GM23338 (cell line): ENCODE results near the gene TFB2M. TPM values are rescaled to one million over a fixed set of nuclear protein-coding genes. Genes with fewer than 3 reads are reported as not detected.

Experiments used
- ATAC-seq: fragments of 200-7000 bp; cut with Tn5 transposase; 3 replicates; pipeline ENCODE4 v1.9.1; 2020
- DNase-seq: peaks from one replicate; pipeline ENCODE4 v3.0.0-alpha.2; 2015; ENCODE audit warnings: low spot score
- H2AFZ ChIP-seq: fragments of 200-600 bp; sonication (generic); 2 replicates; pipeline ENCODE4 v1.8.0; 2016; ENCODE audit warnings: antibody characterized with exemption, mild to moderate bottlenecking, moderate library complexity
- H3F3A ChIP-seq: fragments of 200-600 bp; sonication (generic); replicated peaks from 2 replicates; pipeline ENCODE4 v1.8.0; 2017; ENCODE audit warnings: antibody characterized with exemption, mixed run types, low read depth
- H3K27ac ChIP-seq: fragments of 200-600 bp; sonication (generic); 2 replicates; pipeline ENCODE4 v1.6.1; 2016; ENCODE audit warnings: low read depth
- H3K27me3 ChIP-seq: fragments of 200-600 bp; sonication (generic); 2 replicates; pipeline ENCODE4 v1.8.0; 2016; ENCODE audit warnings: mild to moderate bottlenecking, mixed run types, moderate library complexity; ENCODE audit not compliant: insufficient read depth
- H3K36me3 ChIP-seq: fragments of 200-600 bp; sonication (generic); 2 replicates; pipeline ENCODE4 v1.8.0; 2016; ENCODE audit warnings: mild to moderate bottlenecking; ENCODE audit not compliant: insufficient read depth
- H3K4me1 ChIP-seq: fragments of 200-600 bp; sonication (generic); 2 replicates; pipeline ENCODE4 v1.8.0; 2016; ENCODE audit warnings: mild to moderate bottlenecking, moderate library complexity; ENCODE audit not compliant: insufficient read depth
- H3K4me2 ChIP-seq: fragments of 200-600 bp; sonication (generic); 2 replicates; pipeline ENCODE4 v1.7.1; 2017; ENCODE audit warnings: mixed run types
- H3K4me3 ChIP-seq: fragments of 200-600 bp; sonication (generic); 2 replicates; pipeline ENCODE4 v1.6.1; 2016; ENCODE audit warnings: mixed run types
- H3K79me2 ChIP-seq: fragments of 200-600 bp; sonication (generic); replicated peaks from 2 replicates; pipeline ENCODE4 v1.8.0; 2017; ENCODE audit warnings: mild to moderate bottlenecking; ENCODE audit not compliant: insufficient read depth
- H3K9me2 ChIP-seq: fragments of 200-600 bp; sonication (generic); 2 replicates; pipeline ENCODE4 v1.8.0; 2017; ENCODE audit not compliant: insufficient read depth
- H4K20me1 ChIP-seq: fragments of 200-600 bp; sonication (generic); replicated peaks from 2 replicates; pipeline ENCODE4 v1.8.0; 2017; ENCODE audit warnings: mild to moderate bottlenecking; ENCODE audit not compliant: insufficient read depth
- H3K27ac Mint-ChIP-seq: 2 replicates; pipeline ENCODE4 v1.8.0; 2020; ENCODE audit warnings: inconsistent platforms, mild to moderate bottlenecking, moderate library complexity, mixed read lengths
- H3K27me3 Mint-ChIP-seq: 3 replicates; pipeline ENCODE4 v1.8.0; 2022; ENCODE audit warnings: low read depth, mild to moderate bottlenecking, moderate library complexity, mixed read lengths, inconsistent platforms; ENCODE audit not compliant: insufficient read depth, poor library complexity
- H3K36me3 Mint-ChIP-seq: 3 replicates; pipeline ENCODE4 v1.8.0; 2021; ENCODE audit warnings: low read depth, mild to moderate bottlenecking, inconsistent platforms, moderate library complexity, mixed read lengths
- H3K4me1 Mint-ChIP-seq: 3 replicates; pipeline ENCODE4 v1.8.0; 2020; ENCODE audit warnings: mild to moderate bottlenecking, inconsistent platforms, mixed read lengths
- H3K4me3 Mint-ChIP-seq: 3 replicates; pipeline ENCODE4 v1.8.0; 2021; ENCODE audit warnings: moderate library complexity, mild to moderate bottlenecking, inconsistent platforms, mixed read lengths
- H3K9me3 Mint-ChIP-seq: 3 replicates; pipeline ENCODE4 v1.8.0; 2020; ENCODE audit warnings: moderate library complexity, mild to moderate bottlenecking, inconsistent platforms, mixed read lengths
- EZH2phosphoT487 ChIP-seq: fragments of 200-600 bp; sonication (generic); IDR thresholded peaks from one replicate; pipeline ENCODE4 v1.8.1; 2018; ENCODE audit warnings: antibody characterized with exemption; ENCODE audit not compliant: unreplicated experiment
- POLR2AphosphoS5 ChIP-seq: IDR thresholded peaks from 2 replicates; pipeline ENCODE4 v1.6.1; 2016; ENCODE audit warnings: antibody characterized with exemption, low read depth
- STAT1 ChIP-seq: IDR thresholded peaks from one replicate; pipeline ENCODE4 v1.6.1; 2016; ENCODE audit warnings: antibody characterized with exemption; ENCODE audit not compliant: unreplicated experiment
- ZNF331 ChIP-seq: fragments of 250-450 bp; sonication (Bioruptor Pico); IDR thresholded peaks from 2 replicates; pipeline ENCODE4 v1.5.0; 2020; ENCODE audit warnings: low read depth, mild to moderate bottlenecking, moderate library complexity
- polyA plus RNA-seq: library from polyadenylated mRNA; unstranded; fragments of >200 nt; fragmentation: Nextera tagmentation; extraction: Ambion mirVana; gene quantifications from 2 replicates; pipeline ENCODE4 v1.2.1, GENCODE V29; 2016
- total RNA-seq: library from RNA; depleted of rRNA; stranded (reverse); fragments of >200 nt; shearing (Covaris generic); gene quantifications from 2 replicates; pipeline ENCODE4 v1.2.3, GENCODE V29; 2014
- TF ChIP-seq, protein P1 (sequence below): IDR thresholded peaks from one replicate; pipeline ENCODE4 v1.6.1; 2018; ENCODE audit warnings: antibody characterized with exemption; ENCODE audit not compliant: unreplicated experiment
- TF ChIP-seq, protein P2 (sequence below), 2 experiments: fragments of 200-600 bp in 1 of 2; sonication (generic) in 1 of 2; conservative IDR thresholded peaks; 2 replicates each; pipeline versions ENCODE4 v1.5.1 to v1.6.1; 2016 to 2017; ENCODE audit warnings: antibody characterized with exemption in 2 of 2, low read depth in 2 of 2, mild to moderate bottlenecking in 2 of 2, moderate library complexity in 1 of 2
- TF ChIP-seq, protein P3 (sequence below): IDR thresholded peaks from 2 replicates; pipeline ENCODE4 v1.6.1; 2016; ENCODE audit warnings: antibody characterized with exemption

The TFB2M gene
- total and polyA plus RNA-seq, 2 experiments from 2014 or later: 18.7 to 24.9 TPM

DNA sequence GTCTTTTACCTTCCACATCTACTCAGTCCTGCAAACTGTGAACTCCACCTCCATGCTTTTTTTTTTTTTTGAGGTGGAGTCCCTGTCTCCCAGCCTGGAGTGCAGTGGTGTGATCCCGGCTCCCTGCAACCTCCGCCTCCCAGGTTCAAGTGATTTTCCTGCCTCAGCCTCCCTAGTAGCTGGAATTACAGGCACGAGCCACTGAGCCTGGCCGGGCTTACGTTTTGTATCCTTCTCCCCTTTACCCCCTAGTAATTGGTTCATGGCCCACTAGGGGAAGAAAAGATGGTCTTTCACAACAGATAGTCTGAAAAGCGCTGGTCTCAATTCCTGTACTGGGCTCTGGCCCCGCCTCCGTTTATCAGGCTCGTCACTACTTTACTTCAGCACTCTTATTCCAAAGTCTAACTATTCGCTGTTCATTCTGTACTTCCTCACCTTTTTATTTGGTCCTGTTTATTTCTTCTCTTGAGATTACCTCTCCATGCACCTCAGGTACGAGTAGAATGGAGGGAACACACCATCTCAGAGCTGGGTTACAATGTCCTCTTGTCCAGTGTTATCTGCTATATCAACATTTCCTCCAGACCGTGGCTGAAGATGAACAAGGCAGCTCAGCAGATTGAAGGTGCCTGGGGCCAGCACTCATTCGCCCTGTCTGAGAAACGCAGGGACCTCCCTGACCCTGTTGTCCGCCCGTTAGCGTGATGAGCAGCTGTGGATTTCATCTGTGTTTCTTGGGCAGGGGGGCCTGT lies 16.4 kb upstream of the TFB2M start (continued):
- TF ChIP-seq, protein P1, sequence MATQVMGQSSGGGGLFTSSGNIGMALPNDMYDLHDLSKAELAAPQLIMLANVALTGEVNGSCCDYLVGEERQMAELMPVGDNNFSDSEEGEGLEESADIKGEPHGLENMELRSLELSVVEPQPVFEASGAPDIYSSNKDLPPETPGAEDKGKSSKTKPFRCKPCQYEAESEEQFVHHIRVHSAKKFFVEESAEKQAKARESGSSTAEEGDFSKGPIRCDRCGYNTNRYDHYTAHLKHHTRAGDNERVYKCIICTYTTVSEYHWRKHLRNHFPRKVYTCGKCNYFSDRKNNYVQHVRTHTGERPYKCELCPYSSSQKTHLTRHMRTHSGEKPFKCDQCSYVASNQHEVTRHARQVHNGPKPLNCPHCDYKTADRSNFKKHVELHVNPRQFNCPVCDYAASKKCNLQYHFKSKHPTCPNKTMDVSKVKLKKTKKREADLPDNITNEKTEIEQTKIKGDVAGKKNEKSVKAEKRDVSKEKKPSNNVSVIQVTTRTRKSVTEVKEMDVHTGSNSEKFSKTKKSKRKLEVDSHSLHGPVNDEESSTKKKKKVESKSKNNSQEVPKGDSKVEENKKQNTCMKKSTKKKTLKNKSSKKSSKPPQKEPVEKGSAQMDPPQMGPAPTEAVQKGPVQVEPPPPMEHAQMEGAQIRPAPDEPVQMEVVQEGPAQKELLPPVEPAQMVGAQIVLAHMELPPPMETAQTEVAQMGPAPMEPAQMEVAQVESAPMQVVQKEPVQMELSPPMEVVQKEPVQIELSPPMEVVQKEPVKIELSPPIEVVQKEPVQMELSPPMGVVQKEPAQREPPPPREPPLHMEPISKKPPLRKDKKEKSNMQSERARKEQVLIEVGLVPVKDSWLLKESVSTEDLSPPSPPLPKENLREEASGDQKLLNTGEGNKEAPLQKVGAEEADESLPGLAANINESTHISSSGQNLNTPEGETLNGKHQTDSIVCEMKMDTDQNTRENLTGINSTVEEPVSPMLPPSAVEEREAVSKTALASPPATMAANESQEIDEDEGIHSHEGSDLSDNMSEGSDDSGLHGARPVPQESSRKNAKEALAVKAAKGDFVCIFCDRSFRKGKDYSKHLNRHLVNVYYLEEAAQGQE: no peak
- TF ChIP-seq, protein P2, sequence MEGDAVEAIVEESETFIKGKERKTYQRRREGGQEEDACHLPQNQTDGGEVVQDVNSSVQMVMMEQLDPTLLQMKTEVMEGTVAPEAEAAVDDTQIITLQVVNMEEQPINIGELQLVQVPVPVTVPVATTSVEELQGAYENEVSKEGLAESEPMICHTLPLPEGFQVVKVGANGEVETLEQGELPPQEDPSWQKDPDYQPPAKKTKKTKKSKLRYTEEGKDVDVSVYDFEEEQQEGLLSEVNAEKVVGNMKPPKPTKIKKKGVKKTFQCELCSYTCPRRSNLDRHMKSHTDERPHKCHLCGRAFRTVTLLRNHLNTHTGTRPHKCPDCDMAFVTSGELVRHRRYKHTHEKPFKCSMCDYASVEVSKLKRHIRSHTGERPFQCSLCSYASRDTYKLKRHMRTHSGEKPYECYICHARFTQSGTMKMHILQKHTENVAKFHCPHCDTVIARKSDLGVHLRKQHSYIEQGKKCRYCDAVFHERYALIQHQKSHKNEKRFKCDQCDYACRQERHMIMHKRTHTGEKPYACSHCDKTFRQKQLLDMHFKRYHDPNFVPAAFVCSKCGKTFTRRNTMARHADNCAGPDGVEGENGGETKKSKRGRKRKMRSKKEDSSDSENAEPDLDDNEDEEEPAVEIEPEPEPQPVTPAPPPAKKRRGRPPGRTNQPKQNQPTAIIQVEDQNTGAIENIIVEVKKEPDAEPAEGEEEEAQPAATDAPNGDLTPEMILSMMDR (conservative IDR thresholded peaks at IDR 0.05; ENCODE audit: low read depth in 2 of 2): no peak
- TF ChIP-seq, protein P3, sequence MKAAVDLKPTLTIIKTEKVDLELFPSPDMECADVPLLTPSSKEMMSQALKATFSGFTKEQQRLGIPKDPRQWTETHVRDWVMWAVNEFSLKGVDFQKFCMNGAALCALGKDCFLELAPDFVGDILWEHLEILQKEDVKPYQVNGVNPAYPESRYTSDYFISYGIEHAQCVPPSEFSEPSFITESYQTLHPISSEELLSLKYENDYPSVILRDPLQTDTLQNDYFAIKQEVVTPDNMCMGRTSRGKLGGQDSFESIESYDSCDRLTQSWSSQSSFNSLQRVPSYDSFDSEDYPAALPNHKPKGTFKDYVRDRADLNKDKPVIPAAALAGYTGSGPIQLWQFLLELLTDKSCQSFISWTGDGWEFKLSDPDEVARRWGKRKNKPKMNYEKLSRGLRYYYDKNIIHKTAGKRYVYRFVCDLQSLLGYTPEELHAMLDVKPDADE: no peak
- TF ChIP-seq ZNF331 (CRISPR knock-in tag) (no peak), POLR2AphosphoS5 (no peak), EZH2phosphoT487 (no peak)

DNA sequence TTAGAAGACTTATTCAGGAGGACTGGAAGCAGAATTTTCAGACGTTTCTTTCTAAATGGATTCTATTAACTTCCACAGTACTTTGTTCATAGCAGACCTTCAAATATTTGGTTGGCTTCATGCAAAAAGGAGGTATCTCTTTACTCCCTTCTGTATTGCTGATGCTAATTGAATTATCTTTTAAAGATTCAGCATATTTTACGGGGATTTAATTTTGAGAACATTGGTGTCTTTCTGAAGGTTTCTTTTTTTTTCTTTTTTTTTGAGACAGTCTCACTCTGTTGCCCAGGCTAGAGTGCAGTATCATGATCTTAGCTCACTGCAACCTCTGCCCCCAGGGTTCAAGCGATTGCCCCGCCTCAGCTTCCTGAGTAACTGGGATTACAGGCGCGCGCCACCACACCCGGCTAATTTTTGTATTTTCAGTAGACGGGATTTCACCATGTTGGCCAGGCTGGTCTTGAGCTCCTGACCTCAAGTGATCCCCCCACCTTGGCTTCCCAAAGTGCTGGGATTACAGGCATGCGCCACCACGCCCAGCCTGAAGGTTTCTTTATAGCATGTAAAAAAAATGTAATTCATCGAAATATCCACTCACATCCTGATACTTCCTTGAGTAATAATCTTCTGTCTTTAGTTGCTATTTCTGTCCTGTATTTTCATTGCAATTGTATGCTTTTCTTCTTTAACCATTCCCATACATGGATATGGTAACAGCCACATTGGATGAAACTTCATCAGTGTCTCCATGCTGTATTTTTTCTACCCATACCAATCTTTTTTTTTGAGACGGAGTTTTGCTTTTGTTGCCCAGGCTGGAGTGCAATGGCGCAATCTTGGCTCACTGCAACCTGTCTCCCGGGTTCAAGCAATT lies 14.7 kb upstream of the TFB2M start:
- Histone ChIP-seq H3K36me3 (no peaks in the 10 kb centered on the region), H3F3A (no peaks in the 10 kb centered on the region), H3K4me2 (no peak overlapping the region), H3K4me3 (no peak overlapping the region), H3K27ac (no peak overlapping the region), H2AFZ (no peak overlapping the region), H3K79me2 (peaks cover 67% of the 10 kb centered on the region), H3K27me3 (no peaks in the 10 kb centered on the region), H3K4me1 (no peaks in the 10 kb centered on the region), H3K9me2 (no peaks in the 10 kb centered on the region), H4K20me1 (peaks cover 6% of the 10 kb centered on the region)
- Mint-ChIP-seq H3K27me3 (peaks cover 2% of the 10 kb centered on the region), H3K4me3 (no peak overlapping the region), H3K36me3 (no peaks in the 10 kb centered on the region), H3K4me1 (no peaks in the 10 kb centered on the region), H3K27ac (no peak overlapping the region), H3K9me3 (no peaks in the 10 kb centered on the region)
- ATAC-seq: no peak
- no peak for DNase-seq
- TF ChIP-seq STAT1: no peak
- no peak for TF ChIP-seq EZH2phosphoT487
- TF ChIP-seq, protein P1: no peak
- no peak for TF ChIP-seq POLR2AphosphoS5
